ENCODE data around the gene ARHGEF38. TPM values are rescaled to one million over a fixed set of nuclear protein-coding genes. Genes with fewer than 3 reads are reported as not detected.
A peak's percentile ranks its signal among the peaks of the same experiment; 100 is the strongest.
"Not testable (repeated sequence)": the region's sequence is repeated elsewhere in the genome, so short reads cannot be mapped to it uniquely, and the experiment has no call there.

ARHGEF38 gene
- total RNA-seq, 1 donor from 2014 or later, result 11.7 TPM

GRCh38 chr4:105710678-105711077 is 158.3 kb downstream of the ARHGEF38 start:
- no peak for DNase-seq (ENCODE audit: low read depth)

- DNase-seq (ENCODE audit: low read depth), result peak; percentile 26
These were observed 160.3 kb downstream of the ARHGEF38 start for GRCh38 chr4:105712766-105713165.

DNA sequence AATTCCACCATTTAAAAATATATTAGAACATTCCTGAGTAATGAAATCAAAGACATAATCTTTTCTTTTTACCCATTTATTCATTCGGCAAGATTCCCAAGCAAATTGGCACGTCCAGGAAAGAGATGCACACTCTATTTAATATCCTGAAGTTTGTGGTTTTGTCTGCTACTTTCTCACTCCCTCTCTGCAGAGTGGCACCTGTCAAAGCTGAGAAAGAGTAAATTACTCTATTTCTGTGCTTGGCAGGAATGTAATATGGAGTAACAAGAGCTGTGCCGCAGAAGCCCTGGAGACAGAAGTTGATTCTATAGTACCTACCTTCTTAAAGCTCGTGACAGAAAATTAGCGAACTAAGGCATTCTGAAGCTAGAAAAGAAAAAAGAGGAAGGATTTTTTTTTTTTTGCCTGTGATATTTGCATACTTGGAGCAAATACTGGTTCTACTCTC is 161.7 kb downstream of the ARHGEF38 start:
- peak; percentile 18 for DNase-seq (ENCODE audit: low read depth)

DNA sequence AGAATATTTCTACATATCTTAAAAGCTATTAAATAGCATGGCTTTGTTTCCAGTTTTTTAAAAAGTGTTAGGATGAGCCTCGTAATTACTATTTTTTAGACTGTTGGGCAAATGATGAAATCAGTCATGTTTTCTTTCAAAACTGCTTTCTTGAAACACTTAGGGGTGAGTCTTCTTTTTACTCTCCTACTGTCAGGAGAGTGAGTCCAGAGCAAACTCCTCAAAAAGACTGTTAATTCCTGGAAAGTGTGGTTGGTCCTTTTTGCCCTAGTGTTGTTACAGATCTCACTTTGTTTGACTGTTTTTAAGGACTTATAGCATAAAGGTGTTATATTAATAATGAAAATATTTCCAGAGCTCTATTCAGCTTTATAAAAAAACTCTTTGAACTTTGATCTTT is 162.5 kb downstream of the ARHGEF38 start:
- no peak for DNase-seq (ENCODE audit: low read depth)

- DNase-seq (ENCODE audit: low read depth), result peak; percentile 64
These were observed 163.4 kb downstream of the ARHGEF38 start for GRCh38 chr4:105715692-105716278.

- DNase-seq (ENCODE audit: low read depth), result no peak
These were observed 166.8 kb downstream of the ARHGEF38 start for GRCh38 chr4:105719204-105719603.

DNA sequence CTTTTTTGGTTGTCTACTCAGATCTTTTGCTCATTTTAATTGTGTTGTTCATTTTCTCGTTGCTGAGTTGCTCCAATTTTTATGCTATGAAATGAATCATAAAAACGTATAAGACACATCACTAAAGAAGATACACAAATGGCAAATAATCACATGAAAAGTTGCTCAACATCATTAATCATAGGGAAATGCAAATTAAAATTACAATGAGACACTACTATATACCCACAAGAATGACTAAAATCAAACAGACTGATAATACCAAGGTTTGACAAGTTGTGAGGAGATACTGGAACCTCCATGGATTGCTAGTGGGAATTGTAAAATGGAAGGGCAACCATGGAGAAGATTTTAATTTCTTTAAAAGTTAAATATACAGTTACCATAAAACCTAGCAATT is 173.2 kb downstream of the ARHGEF38 start:
- DNase-seq (ENCODE audit: low read depth), result no peak

- DNase-seq (ENCODE audit: low read depth), result not testable (repeated sequence)
These were observed 177.5 kb downstream of the ARHGEF38 start for GRCh38 chr4:105729895-105730294.

Other genes with a start within 250 kb of the ARHGEF38 start
- gene PPA2, start 78.6 kb upstream of the ARHGEF38 start, total RNA-seq, result 117 and 129 TPM in 2 replicates
- 18.2 and 27.5 TPM in 2 replicates for gene INTS12, start 156.1 kb downstream of the ARHGEF38 start, total RNA-seq
- 33.0 and 36.3 TPM in 2 replicates for gene GSTCD, start 156.2 kb downstream of the ARHGEF38 start, total RNA-seq